ENCODE results near the gene GPC2.
"Not testable (repeated sequence)": the region's sequence is repeated elsewhere in the genome, so short reads cannot be mapped to it uniquely, and the experiment has no call there.

The GPC2 gene

GRCh38 chr7:100220586-100221230 is 43.5 kb upstream of the GPC2 start:
- no peaks in the 10 kb centered on the region for H3K9me3 Mint-ChIP-seq
- H3K27ac Mint-ChIP-seq, result no peak overlapping the region
- peaks cover 10% of the 10 kb centered on the region for H3K4me1 Mint-ChIP-seq
- TF ChIP-seq CTCF (IDR thresholded peaks at IDR 0.05), result no peak
- peaks cover 3% of the 10 kb centered on the region for H3K27me3 Mint-ChIP-seq (ENCODE audit: low read depth, poor library complexity)
- no peak for DNase-seq
- H3K4me3 Mint-ChIP-seq, result no peak overlapping the region
- H3K36me3 Mint-ChIP-seq (ENCODE audit: low read depth), result peaks cover 4% of the 10 kb centered on the region

- not testable (repeated sequence) for H3K9me3 Mint-ChIP-seq; H3K4me3 Mint-ChIP-seq; H3K36me3 Mint-ChIP-seq (ENCODE audit: low read depth); DNase-seq; H3K27ac Mint-ChIP-seq; H3K27me3 Mint-ChIP-seq (ENCODE audit: low read depth, poor library complexity)
- peaks cover 17% of the 10 kb centered on the region for H3K4me1 Mint-ChIP-seq
These were observed 42.8 kb upstream of the GPC2 start, which contains the start of gene PVRIG for GRCh38 chr7:100219801-100220585. Gene PVRIG, plus strand, starts transcription at chr7:100219949. Its CDS starts 22 bp downstream, at chr7:100219971.

GRCh38 chr7:100219271-100219737 is 42.1 kb upstream of the GPC2 start:
- Mint-ChIP-seq H3K4me3 (no peak overlapping the region), H3K9me3 (no peaks in the 10 kb centered on the region), H3K27me3 (ENCODE audit: low read depth, poor library complexity) (peaks cover 3% of the 10 kb centered on the region), H3K27ac (no peak overlapping the region), H3K36me3 (ENCODE audit: low read depth) (peaks cover 2% of the 10 kb centered on the region), H3K4me1 (peaks cover 24% of the 10 kb centered on the region)
- TF ChIP-seq CTCF (IDR thresholded peaks at IDR 0.05), result no peak
- no peak for DNase-seq

GRCh38 chr7:100217934-100218333 is 40.8 kb upstream of the GPC2 start:
- not testable (repeated sequence) for H3K27me3 Mint-ChIP-seq (ENCODE audit: low read depth, poor library complexity); H3K36me3 Mint-ChIP-seq (ENCODE audit: low read depth); H3K9me3 Mint-ChIP-seq; H3K27ac Mint-ChIP-seq; H3K4me3 Mint-ChIP-seq
- TF ChIP-seq CTCF (IDR thresholded peaks at IDR 0.05), result peak; percentile 53
- peaks cover 37% of the 10 kb centered on the region for H3K4me1 Mint-ChIP-seq
- DNase-seq, result peak; percentile 93

- no peak for TF ChIP-seq CTCF (IDR thresholded peaks at IDR 0.05)
- no peak overlapping the region for H3K27ac Mint-ChIP-seq
- DNase-seq, result no peak
These were observed 38.7 kb upstream of the GPC2 start for GRCh38 chr7:100215895-100216294.

GRCh38 chr7:100214356-100214755 is 37.2 kb upstream of the GPC2 start:
- H3K36me3 Mint-ChIP-seq (ENCODE audit: low read depth); DNase-seq; H3K9me3 Mint-ChIP-seq; H3K4me3 Mint-ChIP-seq; H3K27me3 Mint-ChIP-seq (ENCODE audit: low read depth, poor library complexity): not testable (repeated sequence)
- Mint-ChIP-seq H3K27ac (peak overlapping the region; percentile 11), H3K4me1 (peaks cover 49% of the 10 kb centered on the region)

More at GRCh38 chr7:100215895-100216294, 38.7 kb upstream of the GPC2 start:
- Mint-ChIP-seq H3K4me1 (peaks cover 44% of the 10 kb centered on the region), H3K27me3 (ENCODE audit: low read depth, poor library complexity) (peaks cover 3% of the 10 kb centered on the region), H3K36me3 (ENCODE audit: low read depth) (no peaks in the 10 kb centered on the region), H3K9me3 (no peaks in the 10 kb centered on the region), H3K4me3 (no peak overlapping the region)

Measured in nephron progenitor cell (in vitro differentiated cells).